ENCODE data around the gene BRDT. TPM values are rescaled to one million over a fixed set of nuclear protein-coding genes. Genes with fewer than 3 reads are reported as not detected.

Gene BRDT
- total RNA-seq, 8 experiments from 2014 or later = 0.24 to 0.62 (median 0.50) TPM; not detected in 5

- peaks cover 5 to 9% of the 10 kb centered on the region in 2 donors for H3K4me1 ChIP-seq (replicated peaks in 1 of 2)
- no peak overlapping the region for H3K27ac ChIP-seq
- WGBS, 10 experiments = 67 to 100% (median 80%) methylated on average over 1 of the region's 1 CpG; no CpG with 5 or more reads in 1 of the 10 experiments
- H3K4me3 ChIP-seq = no peak overlapping the region
- in situ Hi-C loops (cut with MboI; ENCODE audit: low pct_unique_long_range_greater_than_20kb in 2 of 9, low sequenced_read_pairs in 9 of 9, unreplicated experiment in 9 of 9) = no loop called here
- no peak for ATAC-seq (replicated peaks in 6 of 8)
Measured at GRCh38 chr1:92040971-92041370, 91.8 kb downstream of the BRDT start.

DNA sequence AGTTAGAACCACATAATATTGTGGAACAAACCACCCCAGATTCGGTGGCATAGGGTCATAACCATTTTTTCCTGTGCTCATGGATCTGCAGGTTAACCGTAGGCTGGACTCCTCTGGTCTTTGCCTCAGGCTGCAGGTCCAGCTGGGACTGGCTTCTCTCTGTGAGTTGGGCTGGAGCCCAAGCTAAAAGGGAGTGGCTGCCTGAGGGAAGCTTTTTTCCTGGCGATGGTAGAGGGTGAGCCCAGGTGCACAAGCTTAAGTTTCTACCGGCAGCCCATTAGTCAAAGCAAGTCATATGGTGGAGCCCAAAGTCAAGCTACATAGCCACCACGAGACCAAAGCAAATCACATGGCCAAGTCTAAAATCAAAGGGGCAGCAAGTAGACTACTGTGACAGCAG lies 94.4 kb downstream of the BRDT start:
- WGBS, 10 experiments = 21 to 100% (median 70%) methylated on average over 1 to 5 of the region's 5 CpGs
- in situ Hi-C loops (cut with MboI; ENCODE audit: low pct_unique_long_range_greater_than_20kb in 2 of 9, low sequenced_read_pairs in 9 of 9, unreplicated experiment in 9 of 9) = no loop called here
- Histone ChIP-seq H3K27ac (no peak overlapping the region), H3K4me3 (no peak overlapping the region), H3K4me1 (replicated peaks in 1 of 2) (no peaks in the 10 kb centered on the region)
- ATAC-seq (replicated peaks in 6 of 8) = peak in 3 of 8 experiments; percentile 66 to 96 (median 70)

- WGBS, 10 experiments = 0 to 93% (median 40%) methylated on average over 1 to 2 of the region's 2 CpGs; no CpG with 5 or more reads in 1 of the 10 experiments
- Histone ChIP-seq H3K27ac (no peak overlapping the region), H3K4me1 (replicated peaks in 1 of 2) (no peaks in the 10 kb centered on the region), H3K4me3 (no peak overlapping the region)
- ATAC-seq (replicated peaks in 6 of 8) = no peak
- in situ Hi-C loops (cut with MboI; ENCODE audit: low pct_unique_long_range_greater_than_20kb in 2 of 9, low sequenced_read_pairs in 9 of 9, unreplicated experiment in 9 of 9) = no loop called here
Measured at GRCh38 chr1:92045766-92046495, 96.7 kb downstream of the BRDT start.

- no peak overlapping the region for H3K4me3 ChIP-seq
- in situ Hi-C loops (cut with MboI; ENCODE audit: low pct_unique_long_range_greater_than_20kb in 2 of 9, low sequenced_read_pairs in 9 of 9, unreplicated experiment in 9 of 9) = no loop called here
- ATAC-seq (replicated peaks in 6 of 8) = no peak
Measured at GRCh38 chr1:92051948-92052347, 102.7 kb downstream of the BRDT start.

More at GRCh38 chr1:92051948-92052347, 102.7 kb downstream of the BRDT start:
- no peak overlapping the region for H3K27ac ChIP-seq
- H3K4me1 ChIP-seq (replicated peaks in 1 of 2) = no peaks in the 10 kb centered on the region

Other genes starting within 250 kb of the BRDT start
- gene TGFBR3, start 63.2 kb upstream of the BRDT start, total RNA-seq = 10 to 100 TPM in 4 of 8 experiments, 1 to 10 TPM in 4; 3.5 to 57.8 (median 9.0) TPM
- 1 to 10 TPM in 2 of 8 experiments, under 1 TPM in 3, not detected in 3; 0.37 to 1.3 (median 0.87) TPM for gene EPHX4, start 80.6 kb downstream of the BRDT start, total RNA-seq
- gene SETSIP, start 126.0 kb downstream of the BRDT start, total RNA-seq = 1 to 10 TPM in 1 of 8 experiments, under 1 TPM in 5, not detected in 2; 0.27 to 1.3 (median 0.71) TPM
- 10 to 100 TPM in 5 of 8 experiments, 1 to 10 TPM in 3; 2.4 to 56.1 (median 13.4) TPM for gene BTBD8, start 130.9 kb downstream of the BRDT start, total RNA-seq

All from motor neuron (in vitro differentiated cells).